HCT116 (cell line): Measurements from ENCODE around the gene PDE9A. TPM values are rescaled to one million over a fixed set of nuclear protein-coding genes. Genes with fewer than 3 reads are reported as not detected.

ENCODE experiments used
- ATAC-seq: fragments of 200-7000 bp; cut with Tn5 transposase; 2 replicates; pipeline ENCODE4 v1.9.1; 2020; ENCODE audit warnings: mild to moderate bottlenecking, moderate library complexity
- BruUV-seq: library from RNA; stranded (reverse); fragments of 400-500 nt; replicated peaks from 2 replicates; lab custom pipeline; 2021; lab: Mats Ljungman, UMichigan
- CTCF ChIA-PET: fragments of 300-600 bp; sonication (Branson Sonifier 250); formaldehyde crosslinking; loops from one replicate; lab custom pipeline; 2021; ENCODE audit warnings: antibody characterized with exemption; lab: Charles Lee
- POLR2A ChIA-PET: fragments of 300-600, 350-600 bp; sonication (Branson Sonifier 250); formaldehyde crosslinking; loops from one replicate; lab custom pipeline; 2021; ENCODE audit warnings: antibody characterized with exemption; lab: Charles Lee
- RAD21 ChIA-PET, 2 experiments: fragments of 300-600 bp; sonication (Branson Sonifier 250); formaldehyde crosslinking; loops; one replicate each; lab custom pipeline; 2023; ENCODE audit warnings: low total read pairs in 2 of 2; ENCODE audit not compliant: uncharacterized antibody in 2 of 2, unreplicated experiment in 2 of 2, low non-redundant PET in 1 of 2; lab: Charles Lee
- DNase-seq: peaks from one replicate; pipeline ENCODE4 v3.0.0-alpha.2; 2010; ENCODE audit warnings: low read depth, low spot score
- H2AFZ ChIP-seq: fragments of 200-600 bp; shearing (Covaris generic), sonication (generic); 2 replicates; pipeline ENCODE4 v1.6.1; 2017; ENCODE audit warnings: low read depth, mixed run types, mixed read lengths, antibody characterized with exemption, low read length; ENCODE audit not compliant: poor library complexity, severe bottlenecking
- H3K27ac ChIP-seq: 2 replicates; pipeline ENCODE4 v1.5.1; 2012; ENCODE audit warnings: low read depth, low read length
- H3K27me3 ChIP-seq: fragments of 200-600 bp; sonication (generic); 2 replicates; pipeline ENCODE4 v1.6.1; 2016; ENCODE audit warnings: mixed run types, low read length, mixed read lengths; ENCODE audit not compliant: insufficient read depth
- H3K36me3 ChIP-seq, 2 experiments: fragments of 200-500 bp in 1 of 2; fragments of 200-600 bp in 1 of 2; sonication (Bioruptor generic) in 1 of 2; sonication (generic) in 1 of 2; 2 replicates each; pipeline versions ENCODE4 v1.5.1 to v1.6.1; 2014 to 2016; ENCODE audit warnings: low read length in 2 of 2, inconsistent platforms in 1 of 2, mixed read lengths in 1 of 2, mixed run types in 1 of 2; ENCODE audit not compliant: insufficient read depth in 2 of 2, control insufficient read depth in 1 of 2
- H3K4me1 ChIP-seq, 2 experiments: fragments of 200-600 bp in 1 of 2; sonication (generic) in 1 of 2; 2 replicates each; pipeline versions ENCODE4 v1.5.1 to v1.6.1; 2012 to 2017; ENCODE audit warnings: low read length in 2 of 2, inconsistent platforms in 1 of 2, mild to moderate bottlenecking in 1 of 2, mixed read lengths in 1 of 2, mixed run types in 1 of 2, moderate library complexity in 1 of 2; ENCODE audit not compliant: insufficient read depth in 2 of 2, control insufficient read depth in 1 of 2
- H3K4me2 ChIP-seq: fragments of 200-600 bp; sonication (generic); 2 replicates; pipeline ENCODE4 v1.6.1; 2017; ENCODE audit warnings: mixed run types, low read length, mixed read lengths
- H3K4me3 ChIP-seq, 2 experiments: fragments of 200-600 bp in 1 of 2; sonication (generic) in 1 of 2; replicated peaks in 1 of 2; 2 replicates each; pipeline ENCODE4 v1.5.1; 2011 to 2016; ENCODE audit warnings: low read length in 2 of 2, control low read depth in 1 of 2, low read depth in 1 of 2, mild to moderate bottlenecking in 1 of 2, mixed read lengths in 1 of 2, mixed run types in 1 of 2
- H3K79me2 ChIP-seq: fragments of 200-600 bp; sonication (generic); 2 replicates; pipeline ENCODE4 v1.6.1; 2017; ENCODE audit warnings: mild to moderate bottlenecking, mixed run types, low read length, moderate library complexity, mixed read lengths; ENCODE audit not compliant: insufficient read depth
- H3K9ac ChIP-seq: fragments of 200-600 bp; sonication (generic); 2 replicates; pipeline ENCODE4 v1.6.1; 2016; ENCODE audit warnings: low read length, mixed read lengths
- H3K9me2 ChIP-seq: fragments of 200-600 bp; sonication (generic), shearing (Covaris generic); 2 replicates; pipeline ENCODE4 v1.6.1; 2017; ENCODE audit warnings: mixed run types, mild to moderate bottlenecking, moderate library complexity; ENCODE audit not compliant: insufficient read depth
- H3K9me3 ChIP-seq, 2 experiments: fragments of 200-500 bp in 1 of 2; fragments of 200-600 bp in 1 of 2; sonication (Bioruptor generic) in 1 of 2; sonication (generic) in 1 of 2; 2 replicates each; pipeline ENCODE4 v1.6.1; 2014 to 2017; ENCODE audit warnings: low read length in 2 of 2, mixed read lengths in 2 of 2, inconsistent platforms in 1 of 2, low read depth in 1 of 2, mild to moderate bottlenecking in 1 of 2, mixed run types in 1 of 2, moderate library complexity in 1 of 2; ENCODE audit not compliant: control insufficient read depth in 1 of 2, insufficient read depth in 1 of 2
- H4K20me1 ChIP-seq: fragments of 200-600 bp; sonication (generic), shearing (Covaris generic); 2 replicates; pipeline ENCODE4 v1.6.1; 2017; ENCODE audit warnings: mixed run types, mild to moderate bottlenecking, moderate library complexity; ENCODE audit not compliant: insufficient read depth
- CBX3 ChIP-seq: IDR thresholded peaks from 2 replicates; pipeline ENCODE4 v1.6.1; 2012; ENCODE audit warnings: low read depth
- EZH2 ChIP-seq: fragments of 200-600 bp; sonication (generic); IDR thresholded peaks from 2 replicates; pipeline ENCODE4 v1.6.1; 2017; ENCODE audit warnings: antibody characterized with exemption, mixed run types
- EZH2phosphoT487 ChIP-seq: fragments of 200-600 bp; IDR thresholded peaks from 2 replicates; pipeline ENCODE4 v1.6.1; 2018; ENCODE audit warnings: antibody characterized with exemption, borderline replicate concordance
- JUND ChIP-seq: IDR thresholded peaks from 2 replicates; pipeline ENCODE4 v1.6.1; 2012
- SIN3A ChIP-seq: IDR thresholded peaks from 2 replicates; pipeline ENCODE4 v1.6.1; 2012; ENCODE audit warnings: low read depth
- ZFX ChIP-seq: fragments of 450-650 bp; IDR thresholded peaks from 2 replicates; pipeline ENCODE4 v1.6.1; 2017
- ZNF274 ChIP-seq: fragments of 200-500 bp; sonication (Bioruptor generic); IDR thresholded peaks from 2 replicates; pipeline ENCODE4 v1.6.1; 2014; ENCODE audit warnings: mild to moderate bottlenecking, low read depth, low read length, inconsistent platforms
- intact Hi-C: fragments of 100-400 bp; cut with micrococcal nuclease; formaldehyde crosslinking; loops from 2 replicates; pipeline ENCODE4 v1.10.0; 2022
- total RNA-seq: library from RNA; stranded (reverse); gene quantifications from one replicate; pipeline ENCODE4 v1.2.1, GENCODE V29; 2021; ENCODE audit not compliant: unreplicated experiment
- TF ChIP-seq, protein P1 (sequence below): IDR thresholded peaks from 2 replicates; pipeline ENCODE4 v1.6.1; 2012
- TF ChIP-seq, protein P2 (sequence below), 3 experiments: fragments of 200-600 bp in 1 of 3; sonication (generic) in 1 of 3; IDR thresholded peaks in 2 of 3; conservative IDR thresholded peaks in 1 of 3; 2 replicates each; pipeline ENCODE4 v1.5.1; 2012 to 2017; ENCODE audit warnings: low read depth in 2 of 3, low read length in 2 of 3, antibody characterized with exemption in 1 of 3, borderline replicate concordance in 1 of 3, control low read depth in 1 of 3, mild to moderate bottlenecking in 1 of 3, mixed read lengths in 1 of 3, mixed run types in 1 of 3, moderate library complexity in 1 of 3; ENCODE audit not compliant: insufficient read depth in 1 of 3
- TF ChIP-seq, protein P3 (sequence below): IDR thresholded peaks from 2 replicates; pipeline ENCODE4 v1.6.1; 2011; ENCODE audit warnings: mild to moderate bottlenecking, low read length, moderate library complexity; ENCODE audit not compliant: insufficient replicate concordance; ENCODE audit errors: extremely low read depth

PDE9A gene
- total RNA-seq, 1 experiment from 2014 or later, result 31.4 TPM

DNA sequence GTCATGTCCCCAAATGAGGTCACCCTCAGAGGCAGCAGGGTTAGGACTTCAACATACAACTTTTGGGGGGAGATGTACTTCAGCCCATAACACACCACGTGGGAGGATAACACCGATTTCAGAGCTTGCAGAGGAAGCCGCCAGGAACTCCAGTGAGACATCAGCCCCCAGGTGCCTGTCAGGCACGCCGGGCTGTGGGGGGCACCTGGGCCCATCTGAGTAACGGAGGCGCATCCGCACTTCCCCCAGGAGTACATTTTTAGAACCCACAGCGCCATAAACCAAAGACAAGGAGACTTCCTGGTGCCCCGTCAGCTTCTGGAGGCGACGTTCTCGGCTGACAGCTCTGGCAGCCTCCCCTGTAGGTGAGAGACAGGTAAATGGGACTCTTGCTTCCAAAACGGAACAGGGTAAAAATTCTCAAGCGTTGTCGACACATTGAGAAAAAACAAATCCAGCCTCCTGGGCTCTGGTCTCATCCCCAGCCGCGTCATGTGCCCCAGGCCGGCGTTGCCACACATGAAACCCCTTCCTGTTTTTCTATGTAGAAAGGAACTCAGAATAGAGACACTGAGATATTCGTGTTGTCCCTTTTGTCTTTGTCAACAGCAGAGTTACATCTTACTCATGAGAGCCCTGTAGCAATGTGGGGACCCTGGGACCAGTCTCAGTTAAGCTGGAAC, 93.3 kb downstream of the PDE9A start:
- TF ChIP-seq CBX3, result no peak
- TF ChIP-seq, protein P1, sequence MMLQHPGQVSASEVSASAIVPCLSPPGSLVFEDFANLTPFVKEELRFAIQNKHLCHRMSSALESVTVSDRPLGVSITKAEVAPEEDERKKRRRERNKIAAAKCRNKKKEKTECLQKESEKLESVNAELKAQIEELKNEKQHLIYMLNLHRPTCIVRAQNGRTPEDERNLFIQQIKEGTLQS, result no peak
- ChIA-PET RAD21 (no interaction called here), CTCF (no interaction called here), POLR2A (interaction anchor here (0.6 kb wide), 1 partner anchor 106 kb away, joined by 3 read pairs; no protein-coding TSS in a partner anchor)
- H3K9me3 ChIP-seq, result no peaks in the 10 kb centered on the region
- H3K9me2 ChIP-seq, result no peaks in the 10 kb centered on the region
- H3K79me2 ChIP-seq, result no peaks in the 10 kb centered on the region
- H3K4me3 ChIP-seq, result no peak overlapping the region
- BruUV-seq, result no TSS peak
- H3K36me3 ChIP-seq, result no peaks in the 10 kb centered on the region
- H3K9ac ChIP-seq, result no peak overlapping the region
- H4K20me1 ChIP-seq, result no peaks in the 10 kb centered on the region
- no peak overlapping the region for H2AFZ ChIP-seq
- DNase-seq, result no peak
- H3K4me2 ChIP-seq, result no peak overlapping the region
- H3K27me3 ChIP-seq, result no peaks in the 10 kb centered on the region
- ATAC-seq, result no peak
- no peak overlapping the region for H3K27ac ChIP-seq
- intact Hi-C loops, result no loop called here
- H3K4me1 ChIP-seq, result no peaks in the 10 kb centered on the region

DNA sequence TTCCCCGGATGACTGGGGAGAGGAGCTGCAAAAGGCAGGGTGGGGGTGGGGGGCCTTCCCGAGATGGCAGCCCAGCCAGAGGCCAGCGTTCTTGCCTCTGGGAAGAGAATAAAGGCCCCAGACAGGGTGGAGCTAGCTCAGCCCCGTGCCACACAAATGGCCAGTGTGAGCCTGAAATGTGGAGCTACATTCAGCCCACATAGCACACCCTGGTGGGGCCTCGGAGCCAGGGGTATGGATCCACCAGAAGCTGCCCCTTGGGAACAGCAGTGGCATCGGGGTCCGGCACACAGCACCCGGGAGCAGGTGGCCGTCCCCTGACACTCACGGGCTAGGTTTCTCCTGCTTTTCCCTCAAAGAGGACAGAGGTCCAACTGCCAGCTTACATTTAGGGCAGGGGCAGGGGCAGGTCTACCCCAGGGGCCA, 93.9 kb downstream of the PDE9A start:
- intact Hi-C loops, result no loop called here
- no peaks in the 10 kb centered on the region for H4K20me1 ChIP-seq
- H3K79me2 ChIP-seq, result no peaks in the 10 kb centered on the region
- ATAC-seq (no peak), DNase-seq (no peak)
- no peak overlapping the region for H3K4me3 ChIP-seq
- no peak overlapping the region for H3K4me2 ChIP-seq
- H3K36me3 ChIP-seq, result no peaks in the 10 kb centered on the region
- no peak overlapping the region for H3K27ac ChIP-seq
- no peaks in the 10 kb centered on the region for H3K9me3 ChIP-seq
- no peak overlapping the region for H2AFZ ChIP-seq
- H3K9ac ChIP-seq, result no peak overlapping the region
- no peak for TF ChIP-seq EZH2
- no peak for TF ChIP-seq JUND
- TF ChIP-seq, protein P2, sequence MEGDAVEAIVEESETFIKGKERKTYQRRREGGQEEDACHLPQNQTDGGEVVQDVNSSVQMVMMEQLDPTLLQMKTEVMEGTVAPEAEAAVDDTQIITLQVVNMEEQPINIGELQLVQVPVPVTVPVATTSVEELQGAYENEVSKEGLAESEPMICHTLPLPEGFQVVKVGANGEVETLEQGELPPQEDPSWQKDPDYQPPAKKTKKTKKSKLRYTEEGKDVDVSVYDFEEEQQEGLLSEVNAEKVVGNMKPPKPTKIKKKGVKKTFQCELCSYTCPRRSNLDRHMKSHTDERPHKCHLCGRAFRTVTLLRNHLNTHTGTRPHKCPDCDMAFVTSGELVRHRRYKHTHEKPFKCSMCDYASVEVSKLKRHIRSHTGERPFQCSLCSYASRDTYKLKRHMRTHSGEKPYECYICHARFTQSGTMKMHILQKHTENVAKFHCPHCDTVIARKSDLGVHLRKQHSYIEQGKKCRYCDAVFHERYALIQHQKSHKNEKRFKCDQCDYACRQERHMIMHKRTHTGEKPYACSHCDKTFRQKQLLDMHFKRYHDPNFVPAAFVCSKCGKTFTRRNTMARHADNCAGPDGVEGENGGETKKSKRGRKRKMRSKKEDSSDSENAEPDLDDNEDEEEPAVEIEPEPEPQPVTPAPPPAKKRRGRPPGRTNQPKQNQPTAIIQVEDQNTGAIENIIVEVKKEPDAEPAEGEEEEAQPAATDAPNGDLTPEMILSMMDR (IDR thresholded peaks at IDR 0.05 in 2 of 3, conservative IDR thresholded peaks at IDR 0.05 in 1 of 3; ENCODE audit: borderline replicate concordance in 1 of 3, insufficient read depth in 1 of 3, low read depth in 2 of 3, low read length in 2 of 3), result no peak
- no peak for TF ChIP-seq ZFX
- TF ChIP-seq, protein P3, sequence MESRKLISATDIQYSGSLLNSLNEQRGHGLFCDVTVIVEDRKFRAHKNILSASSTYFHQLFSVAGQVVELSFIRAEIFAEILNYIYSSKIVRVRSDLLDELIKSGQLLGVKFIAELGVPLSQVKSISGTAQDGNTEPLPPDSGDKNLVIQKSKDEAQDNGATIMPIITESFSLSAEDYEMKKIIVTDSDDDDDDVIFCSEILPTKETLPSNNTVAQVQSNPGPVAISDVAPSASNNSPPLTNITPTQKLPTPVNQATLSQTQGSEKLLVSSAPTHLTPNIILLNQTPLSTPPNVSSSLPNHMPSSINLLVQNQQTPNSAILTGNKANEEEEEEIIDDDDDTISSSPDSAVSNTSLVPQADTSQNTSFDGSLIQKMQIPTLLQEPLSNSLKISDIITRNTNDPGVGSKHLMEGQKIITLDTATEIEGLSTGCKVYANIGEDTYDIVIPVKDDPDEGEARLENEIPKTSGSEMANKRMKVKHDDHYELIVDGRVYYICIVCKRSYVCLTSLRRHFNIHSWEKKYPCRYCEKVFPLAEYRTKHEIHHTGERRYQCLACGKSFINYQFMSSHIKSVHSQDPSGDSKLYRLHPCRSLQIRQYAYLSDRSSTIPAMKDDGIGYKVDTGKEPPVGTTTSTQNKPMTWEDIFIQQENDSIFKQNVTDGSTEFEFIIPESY, result no peak
- no peak for TF ChIP-seq ZNF274
- TF ChIP-seq EZH2phosphoT487, result no peak
- TF ChIP-seq, protein P1, result no peak
- TF ChIP-seq SIN3A, result no peak
- no peaks in the 10 kb centered on the region for H3K27me3 ChIP-seq
- ChIA-PET POLR2A (interaction anchor here (0.6 kb wide), 1 partner anchor 107 kb away, joined by 3 read pairs; no protein-coding TSS in a partner anchor), CTCF (no interaction called here), RAD21 (no interaction called here)
- no peaks in the 10 kb centered on the region for H3K9me2 ChIP-seq
- no TSS peak for BruUV-seq
- no peaks in the 10 kb centered on the region for H3K4me1 ChIP-seq
